Non-pigmented ciliary epithelial cell (primary cell): Measurements from ENCODE around the gene TBL1X.

Experiments
- DNase-seq: peaks from one replicate; pipeline ENCODE4 v3.0.0-alpha.2; 2010; ENCODE audit warnings: low read depth

The TBL1X gene

DNA sequence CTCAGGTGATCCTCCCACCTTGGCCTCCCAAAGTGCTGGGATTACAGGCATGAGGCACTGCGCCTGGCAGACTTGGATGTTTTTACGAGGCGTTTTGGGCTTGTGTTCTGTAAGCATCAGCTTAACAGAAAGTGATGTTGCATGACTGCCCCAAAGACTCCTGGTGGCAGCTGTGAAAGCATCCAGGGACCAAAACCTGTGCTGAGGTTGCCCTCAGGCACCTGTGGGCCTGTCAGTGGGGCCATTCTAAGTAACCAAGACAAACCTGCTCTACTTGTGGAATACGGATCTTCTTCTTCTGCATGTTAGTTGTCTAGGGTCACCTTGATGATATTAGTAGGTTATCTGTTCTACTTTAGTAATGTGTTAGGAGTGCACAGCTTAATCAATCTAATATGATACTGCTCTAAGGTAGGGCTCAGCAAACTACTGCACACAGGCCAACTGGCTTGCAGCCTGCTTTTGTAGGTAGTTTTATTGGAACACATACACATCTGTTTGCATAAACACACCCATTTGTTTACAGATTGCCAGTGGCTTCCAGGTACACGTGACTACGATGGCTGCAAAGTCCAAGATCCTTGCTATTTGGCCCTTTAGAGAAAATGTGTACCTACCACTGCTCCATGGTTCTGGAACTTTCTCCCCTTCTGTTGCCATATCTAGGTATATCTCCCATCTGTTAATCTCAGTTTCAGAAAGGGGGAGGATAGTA, 164.1 kb downstream of the TBL1X start:
- DNase-seq: no peak

GRCh38 chrX:9634551-9634950, 169.7 kb downstream of the TBL1X start:
- no peak for DNase-seq

DNA sequence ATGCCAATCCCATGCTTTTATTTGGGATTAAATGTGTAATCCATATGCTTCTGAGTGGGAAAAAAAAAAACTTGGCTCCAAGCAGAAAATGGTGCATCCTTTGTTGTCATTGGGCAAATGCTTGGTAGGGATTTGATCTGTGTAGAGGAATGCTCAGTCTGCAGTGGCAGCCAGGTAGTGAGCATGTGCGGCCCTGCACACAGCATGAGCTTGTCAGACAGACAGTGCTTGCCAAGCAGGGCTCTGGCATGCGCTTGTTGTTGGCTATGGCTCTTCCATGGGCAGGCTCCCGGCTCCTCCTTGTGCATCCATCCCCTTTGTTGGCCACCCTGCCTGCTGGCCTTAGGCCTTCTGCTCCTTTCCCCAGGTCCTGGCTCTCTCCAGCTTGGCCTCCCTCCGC, 170.5 kb downstream of the TBL1X start:
- DNase-seq: no peak

DNA sequence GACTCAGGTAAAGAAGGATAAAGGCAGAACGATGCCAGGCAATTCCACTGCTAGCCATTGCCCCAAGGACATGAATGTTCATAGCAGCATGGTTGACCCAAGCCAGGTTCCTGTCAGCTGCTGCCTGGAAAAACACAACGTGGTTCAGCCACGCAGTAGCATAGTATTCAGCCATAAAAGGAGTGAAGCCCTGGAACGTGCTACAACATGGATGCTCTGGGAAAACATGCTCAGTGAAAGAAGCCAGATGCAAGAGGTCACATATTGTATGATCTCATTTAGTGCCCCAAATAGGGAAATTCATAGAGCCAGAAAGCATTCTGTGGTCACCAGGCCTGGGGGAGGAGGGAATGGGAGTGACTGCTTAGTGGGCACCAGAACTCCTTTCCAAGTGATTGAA, 170.9 kb downstream of the TBL1X start:
- no peak for DNase-seq

DNA sequence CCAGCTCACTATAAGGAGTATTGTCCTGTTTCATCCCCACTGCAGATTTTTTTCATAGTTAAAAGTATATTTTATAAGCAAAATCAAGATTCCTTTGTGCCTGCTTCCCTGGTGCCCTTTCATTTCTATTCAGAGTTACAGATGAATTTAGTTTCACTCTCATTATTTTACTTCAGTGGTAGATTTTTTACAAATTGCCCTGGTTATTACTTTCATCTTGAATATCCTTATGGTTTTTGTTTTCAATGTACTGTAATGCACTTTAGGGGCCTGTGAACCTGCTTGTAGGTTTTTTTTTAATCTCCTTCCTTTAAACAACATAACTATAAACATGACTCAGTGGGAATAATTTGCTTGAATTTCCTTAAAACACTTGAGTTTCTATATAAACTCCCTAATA, 174.0 kb downstream of the TBL1X start:
- no peak for DNase-seq

DNA sequence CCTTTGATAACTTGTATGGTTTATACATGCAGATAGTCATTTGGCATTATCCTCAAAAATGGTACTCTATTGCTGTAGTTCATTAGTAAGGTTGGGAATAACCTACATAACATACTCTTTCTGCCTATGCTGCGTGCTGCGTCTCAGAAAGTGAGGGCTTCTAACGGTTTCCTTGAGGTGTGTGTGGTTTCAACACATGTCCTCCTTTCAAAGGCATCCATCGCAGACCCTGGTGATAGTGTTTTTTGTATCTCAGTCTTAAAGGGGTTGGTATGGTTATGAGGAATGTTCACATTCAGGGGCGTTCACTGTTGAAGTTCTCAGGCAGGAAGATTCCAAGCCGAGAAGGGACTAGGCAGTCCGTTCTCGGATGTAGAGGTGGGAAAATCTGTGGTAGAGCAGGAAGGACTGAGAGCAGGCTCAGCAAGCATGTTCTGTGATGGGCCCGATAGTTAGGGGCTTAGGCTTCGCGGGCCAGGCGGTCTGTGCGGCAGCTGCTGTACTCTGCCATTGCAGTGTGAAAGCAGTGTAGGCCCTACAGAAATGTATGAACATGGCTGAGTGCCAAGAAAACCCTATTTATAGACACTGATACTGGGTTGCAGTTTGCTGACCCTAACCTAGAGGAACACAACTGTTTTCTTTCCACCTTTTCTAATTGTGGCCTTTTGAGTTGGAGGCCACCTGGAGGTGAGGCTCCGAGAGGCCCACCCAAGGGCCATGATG, 177.6 kb downstream of the TBL1X start:
- no peak for DNase-seq

DNA sequence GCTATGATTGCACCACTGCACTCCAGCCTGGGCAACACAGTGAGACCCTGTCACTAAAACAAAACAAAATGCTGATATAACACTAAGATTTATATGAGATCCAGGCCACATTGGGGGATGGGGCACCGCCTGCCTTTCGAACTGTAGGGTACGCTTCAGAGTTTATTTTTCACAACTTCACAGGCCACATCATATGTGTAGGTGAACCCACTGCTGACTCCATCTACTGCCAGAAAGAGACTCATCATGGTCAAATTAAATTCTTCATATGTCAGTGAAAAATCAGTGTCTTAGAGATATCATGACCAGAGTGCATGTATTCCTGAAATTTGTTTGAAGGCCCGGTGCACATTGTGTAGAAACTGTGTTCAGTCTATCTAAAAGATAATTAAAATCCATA, 178.9 kb downstream of the TBL1X start:
- DNase-seq: no peak

DNA sequence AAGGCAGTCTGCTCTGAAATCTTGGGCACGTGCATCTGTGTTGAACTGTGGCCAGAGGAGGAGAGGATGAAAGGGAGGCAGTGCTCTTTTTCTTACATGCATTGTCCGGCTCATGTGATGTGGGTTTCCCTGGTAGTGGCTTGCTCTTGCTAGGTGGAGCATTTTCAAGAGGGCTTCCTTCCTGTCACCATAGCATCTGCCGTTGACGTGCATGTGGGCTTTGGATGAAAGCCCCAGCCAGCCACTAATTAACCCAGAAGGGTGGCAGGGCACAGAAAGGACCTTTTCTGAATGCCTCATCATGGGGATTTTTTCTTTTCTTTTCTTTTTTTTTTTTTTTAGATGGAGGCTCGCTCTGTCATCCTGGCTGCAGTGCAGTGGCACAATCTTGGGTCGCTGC, 179.5 kb downstream of the TBL1X start:
- DNase-seq: no peak

- no peak for DNase-seq
Observed at GRCh38 chrX:9646471-9647224, 181.8 kb downstream of the TBL1X start.

GRCh38 chrX:9647431-9647830, 182.6 kb downstream of the TBL1X start:
- no peak for DNase-seq

GRCh38 chrX:9650091-9650490, 185.2 kb downstream of the TBL1X start:
- no peak for DNase-seq

DNA sequence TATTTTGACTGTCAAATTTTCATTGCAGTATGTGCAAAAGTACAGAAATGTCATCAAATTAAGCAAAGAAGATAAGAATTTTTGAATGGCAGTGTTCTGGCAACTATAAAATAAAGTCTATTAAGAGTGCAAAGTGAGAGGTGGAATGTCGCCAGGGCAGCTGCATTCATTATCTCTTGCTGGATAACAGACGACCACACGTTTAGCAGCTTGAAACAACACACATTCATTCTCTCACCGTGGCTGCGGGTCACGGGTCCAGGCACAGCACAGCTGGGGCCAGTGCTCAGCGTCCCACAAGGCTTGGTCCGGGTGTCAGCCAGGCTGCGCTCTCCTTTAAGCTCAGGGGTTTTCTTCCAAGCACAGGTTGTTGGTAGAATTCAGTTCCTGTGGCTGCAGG, 186.9 kb downstream of the TBL1X start:
- no peak for DNase-seq

- no peak for DNase-seq
Observed at GRCh38 chrX:9654929-9655328, 190.1 kb downstream of the TBL1X start.

GRCh38 chrX:9656277-9656676, 191.4 kb downstream of the TBL1X start:
- DNase-seq: no peak

GRCh38 chrX:9656871-9657270, 192.0 kb downstream of the TBL1X start:
- DNase-seq: no peak

DNA sequence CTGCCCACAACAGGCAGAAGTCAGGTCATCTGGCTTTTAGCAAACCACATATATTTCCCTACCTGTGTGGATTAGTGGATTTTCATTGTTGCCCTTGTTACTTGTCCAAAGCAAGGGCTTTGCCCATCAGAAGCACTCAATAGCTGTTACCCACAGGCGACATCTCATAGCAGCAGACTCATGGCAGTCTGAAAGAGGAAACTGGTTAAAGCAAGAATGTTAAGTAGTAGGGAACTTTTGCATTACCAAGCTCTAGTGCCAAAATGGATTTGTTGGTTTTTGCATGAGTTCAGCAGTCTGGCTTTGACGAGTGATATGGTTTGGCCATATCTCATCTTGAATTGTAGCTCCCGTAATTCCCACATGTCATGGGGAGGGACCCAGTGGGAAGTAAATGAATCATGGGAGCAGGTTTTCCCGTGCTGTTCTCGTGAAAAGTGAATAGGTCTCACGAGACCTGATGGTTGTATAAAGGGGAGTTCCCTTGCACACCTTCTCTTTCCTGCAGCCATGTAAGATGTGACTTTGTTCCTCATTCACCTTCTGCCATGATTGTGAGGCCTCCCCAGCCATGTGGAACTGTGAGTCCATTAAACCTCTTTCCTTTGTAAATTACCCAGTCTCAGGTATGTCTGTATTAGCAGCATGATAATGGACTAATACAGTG, 192.9 kb downstream of the TBL1X start:
- DNase-seq: no peak

DNA sequence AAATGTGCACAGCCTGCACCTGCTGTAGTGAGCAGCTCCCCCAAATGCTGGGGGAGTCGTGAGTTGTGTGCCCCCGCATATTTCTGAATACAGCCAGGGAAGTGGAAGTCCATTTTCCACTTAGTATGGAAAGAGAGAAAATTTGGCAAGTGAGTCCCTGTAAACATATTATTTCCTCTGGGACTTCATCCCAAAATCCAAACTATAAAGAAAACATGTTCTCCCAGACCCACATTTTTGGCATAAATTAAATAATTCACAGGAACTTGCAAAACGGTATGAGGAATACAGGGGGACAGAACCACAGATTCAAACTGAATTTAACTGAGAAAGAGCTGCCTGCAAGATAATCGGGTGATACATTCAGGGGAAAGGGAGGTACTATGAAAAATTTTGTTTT, 193.6 kb downstream of the TBL1X start:
- DNase-seq: no peak

GRCh38 chrX:9659571-9660195, 194.8 kb downstream of the TBL1X start:
- DNase-seq: no peak

DNA sequence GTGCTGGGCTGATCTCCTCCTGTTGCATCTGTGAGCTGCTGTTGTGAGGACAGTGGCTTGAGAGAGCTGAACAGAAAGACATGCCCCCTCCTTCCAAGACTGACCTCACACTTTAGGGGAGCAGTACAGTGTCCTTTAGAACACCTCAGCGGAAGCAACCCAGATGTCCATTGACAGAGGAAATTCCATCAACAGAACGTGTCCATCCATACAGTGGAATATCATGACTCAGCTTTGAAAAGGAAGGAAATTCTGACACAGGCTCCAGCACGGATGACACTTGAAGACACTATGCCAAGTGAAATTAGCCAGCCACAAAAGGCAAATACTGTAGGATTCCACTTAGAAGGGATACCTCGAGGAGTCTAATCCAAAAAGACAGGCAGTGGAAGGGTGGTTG, 197.3 kb downstream of the TBL1X start:
- DNase-seq: no peak

DNA sequence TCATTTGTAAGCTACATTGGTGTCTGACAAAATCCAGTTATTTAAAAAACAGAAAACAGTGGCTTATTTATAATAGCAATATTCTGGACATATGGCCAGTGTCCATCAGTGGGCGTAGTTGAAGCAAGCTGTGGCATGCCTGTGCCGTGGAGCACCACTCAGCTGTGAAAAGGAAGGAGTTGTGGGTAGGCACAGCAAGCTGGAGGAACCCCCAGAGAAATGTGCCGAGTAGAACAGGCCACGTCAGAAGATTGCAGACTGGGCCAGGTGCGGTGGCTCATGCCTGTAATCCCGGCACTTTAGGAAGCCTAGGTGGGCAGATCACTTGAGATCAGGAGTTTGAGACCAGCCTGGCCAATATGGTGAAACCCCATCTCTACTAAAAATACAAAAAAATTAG, 198.4 kb downstream of the TBL1X start:
- DNase-seq: no peak

- no peak for DNase-seq
Observed at GRCh38 chrX:9664224-9664623, 199.4 kb downstream of the TBL1X start.

GRCh38 chrX:9665113-9665512, 200.3 kb downstream of the TBL1X start:
- DNase-seq: no peak
